SU-DHL-6 (cell line): ENCODE results near the gene ABCC4.

Experiments
- CTCF ChIP-seq: fragments of 200-600 bp; sonication (generic); IDR thresholded peaks from one replicate; pipeline ENCODE4 v1.5.1; 2017; ENCODE audit warnings: antibody characterized with exemption, mild to moderate bottlenecking, low read length, moderate library complexity; ENCODE audit not compliant: insufficient read depth, poor library complexity, severe bottlenecking
- EZH2phosphoT487 ChIP-seq: fragments of 200-600 bp; sonication (generic), shearing (Covaris generic); conservative IDR thresholded peaks from 2 replicates; pipeline ENCODE4 v1.6.1; 2018; ENCODE audit warnings: mild to moderate bottlenecking, antibody characterized with exemption, low read length, moderate library complexity, mixed read lengths

GRCh38 chr13:95245071-95245470, 56.2 kb downstream of the ABCC4 start:
- TF ChIP-seq CTCF (no peak), EZH2phosphoT487 (no peak)
